Measurements from ENCODE around the gene RASSF4.

RASSF4 gene

GRCh38 chr10:44988957-44989585 lies 29.5 kb downstream of the RASSF4 start:
- no peak for DNase-seq (ENCODE audit: low read depth in 2 of 2)

GRCh38 chr10:44989597-44990301 lies 30.1 kb downstream of the RASSF4 start:
- no peak for DNase-seq (ENCODE audit: low read depth in 2 of 2)

- no peak for DNase-seq (ENCODE audit: low read depth in 2 of 2)
Measured at GRCh38 chr10:44990302-44990655, 30.7 kb downstream of the RASSF4 start.

GRCh38 chr10:44990965-44991364 lies 31.4 kb downstream of the RASSF4 start:
- no peak for DNase-seq (ENCODE audit: low read depth in 2 of 2)

- DNase-seq (ENCODE audit: low read depth in 2 of 2): no peak
Measured at GRCh38 chr10:44991571-44991970, 32.0 kb downstream of the RASSF4 start.

- DNase-seq (ENCODE audit: low read depth in 2 of 2): no peak
Measured at GRCh38 chr10:44992070-44992731, 32.6 kb downstream of the RASSF4 start.

GRCh38 chr10:44992732-44993225 lies 33.2 kb downstream of the RASSF4 start:
- no peak for DNase-seq (ENCODE audit: low read depth in 2 of 2)

- no peak for DNase-seq (ENCODE audit: low read depth in 2 of 2)
Measured at GRCh38 chr10:44993226-44993921, 33.8 kb downstream of the RASSF4 start.

- no peak for DNase-seq (ENCODE audit: low read depth in 2 of 2)
Measured at GRCh38 chr10:44993922-44994751, 34.5 kb downstream of the RASSF4 start.

GRCh38 chr10:44994752-44995530 lies 35.3 kb downstream of the RASSF4 start:
- DNase-seq (ENCODE audit: low read depth in 2 of 2): no peak

- DNase-seq (ENCODE audit: low read depth in 2 of 2): no peak
Measured at GRCh38 chr10:44995581-44995913, 35.9 kb downstream of the RASSF4 start.

- no peak for DNase-seq (ENCODE audit: low read depth in 2 of 2)
Measured at GRCh38 chr10:44995914-44996669, 36.5 kb downstream of the RASSF4 start.

GRCh38 chr10:44997105-44997748 lies 37.6 kb downstream of the RASSF4 start:
- DNase-seq (ENCODE audit: low read depth in 2 of 2): no peak

GRCh38 chr10:44998146-44998631 lies 38.6 kb downstream of the RASSF4 start:
- no peak for DNase-seq (ENCODE audit: low read depth in 2 of 2)

- no peak for DNase-seq (ENCODE audit: low read depth in 2 of 2)
Measured at GRCh38 chr10:45000138-45000751, 40.6 kb downstream of the RASSF4 start.

- DNase-seq (ENCODE audit: low read depth in 2 of 2): peak; percentile 29 to 43
Measured at GRCh38 chr10:45000752-45001380, 41.3 kb downstream of the RASSF4 start, which contains the start of gene ZNF22. Gene ZNF22, plus strand, starts transcription at chr10:45000923. Its CDS starts 2,446 bp downstream, at chr10:45003369.

- peak in 1 of 2 experiments; percentile 32 for DNase-seq (ENCODE audit: low read depth in 2 of 2)
Measured at GRCh38 chr10:45001381-45002148, 42.0 kb downstream of the RASSF4 start.
